HG03175 (cell line): ENCODE results near the gene EPHA2.
"Not testable (repeated sequence)": the region's sequence is repeated elsewhere in the genome, so short reads cannot be mapped to it uniquely, and the experiment has no call there.

ENCODE experiments used
- ATAC-seq: cut with Tn5 transposase; IDR thresholded peaks from one replicate; pipeline ENCODE4 v1.9.1; 2021; ENCODE audit warnings: mild to moderate bottlenecking, moderate library complexity; ENCODE audit not compliant: unreplicated experiment

EPHA2 gene

DNA sequence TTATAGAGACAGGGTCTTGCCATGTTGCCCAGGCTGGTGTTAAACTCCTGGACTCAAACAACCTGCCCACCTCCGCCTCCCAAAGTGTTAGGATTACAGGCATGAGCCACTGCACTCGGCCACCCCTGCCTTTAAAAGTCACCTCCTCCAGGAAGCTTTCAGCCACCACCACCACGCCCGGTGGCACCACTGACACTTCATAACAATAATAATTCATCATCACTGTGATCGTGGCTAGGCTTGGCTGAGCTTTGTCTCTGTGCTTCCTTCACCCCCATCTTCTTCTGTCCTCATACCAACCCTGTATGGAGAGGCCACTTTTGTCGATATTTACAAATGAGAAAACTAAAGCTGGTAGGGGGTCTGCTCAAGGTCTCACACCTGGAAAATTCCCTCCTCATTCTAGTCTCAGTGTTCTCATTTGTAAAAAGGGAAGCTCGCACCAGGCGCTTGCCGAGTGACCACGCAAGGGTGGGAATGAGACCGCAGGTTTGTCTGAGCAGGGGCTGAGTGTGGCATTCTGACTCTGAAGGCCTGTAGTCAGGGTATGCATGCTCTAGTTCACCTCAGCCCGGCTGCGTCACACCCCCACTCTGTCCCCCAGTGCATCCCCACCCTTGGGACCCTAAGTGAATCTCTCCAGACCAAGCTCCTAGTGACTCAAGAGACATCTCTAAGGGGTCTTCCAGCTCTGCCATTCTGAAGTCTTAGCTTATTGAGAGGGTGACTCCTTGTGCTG, 12.9 kb upstream of the EPHA2 start:
- no peak for ATAC-seq

DNA sequence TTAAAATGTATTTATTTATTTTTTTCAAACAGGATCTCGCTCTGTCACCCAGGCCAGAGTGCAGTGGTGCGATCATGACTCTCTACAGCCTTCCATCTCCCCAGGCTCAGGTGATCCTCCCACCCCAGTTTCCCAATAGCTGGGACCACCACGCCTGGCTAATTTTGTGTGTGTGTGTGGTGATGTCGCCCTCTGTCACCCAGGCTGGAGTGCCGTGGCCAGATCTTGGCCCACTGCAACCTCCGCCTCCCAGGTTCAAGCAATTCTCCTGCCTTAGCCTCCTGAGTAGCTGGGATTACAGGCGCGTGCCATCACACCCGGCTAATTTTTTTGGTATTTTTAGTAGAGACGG, 12.3 kb upstream of the EPHA2 start:
- not testable (repeated sequence) for ATAC-seq

DNA sequence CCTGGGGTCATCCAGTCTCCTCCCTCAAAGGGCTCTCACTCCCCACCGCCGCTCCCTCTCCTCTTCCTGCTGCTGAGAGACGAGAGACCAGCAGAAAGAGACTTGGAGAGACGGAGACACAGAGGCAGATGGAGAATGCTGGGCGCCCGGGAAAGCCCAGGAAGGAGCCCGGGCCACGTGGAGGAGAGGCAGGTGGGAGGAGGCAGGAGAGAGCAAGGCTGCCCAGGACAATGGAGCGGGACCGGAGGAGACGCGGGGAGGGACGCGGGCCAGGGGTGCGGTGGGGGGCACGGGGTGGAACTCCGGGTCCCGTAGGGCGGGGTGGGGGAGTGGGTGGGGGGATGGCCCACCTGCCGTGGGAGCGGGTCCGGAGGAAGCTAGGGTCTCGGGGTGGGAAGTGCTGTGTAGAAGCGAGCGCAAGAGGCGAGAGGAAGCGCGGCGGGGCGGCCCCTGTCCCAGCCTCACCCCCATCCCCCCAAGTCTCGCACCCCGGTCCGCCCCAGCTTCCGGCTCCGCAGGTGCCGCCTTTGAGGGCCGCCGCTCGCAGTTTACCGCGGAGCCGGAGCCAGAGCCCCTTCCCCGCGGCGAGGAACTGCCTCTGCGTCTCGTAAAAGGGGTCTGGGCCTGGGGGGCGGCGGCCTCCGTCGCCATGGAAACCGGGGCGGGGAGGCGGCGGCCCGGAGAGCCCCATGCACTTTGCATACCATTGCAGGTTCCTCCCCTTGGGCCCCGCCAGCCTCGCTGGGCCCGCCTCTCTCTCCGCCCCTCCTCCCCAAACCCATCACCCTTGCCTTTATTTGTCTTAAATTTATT, 11.7 kb upstream of the EPHA2 start:
- peak; percentile 65 for ATAC-seq

DNA sequence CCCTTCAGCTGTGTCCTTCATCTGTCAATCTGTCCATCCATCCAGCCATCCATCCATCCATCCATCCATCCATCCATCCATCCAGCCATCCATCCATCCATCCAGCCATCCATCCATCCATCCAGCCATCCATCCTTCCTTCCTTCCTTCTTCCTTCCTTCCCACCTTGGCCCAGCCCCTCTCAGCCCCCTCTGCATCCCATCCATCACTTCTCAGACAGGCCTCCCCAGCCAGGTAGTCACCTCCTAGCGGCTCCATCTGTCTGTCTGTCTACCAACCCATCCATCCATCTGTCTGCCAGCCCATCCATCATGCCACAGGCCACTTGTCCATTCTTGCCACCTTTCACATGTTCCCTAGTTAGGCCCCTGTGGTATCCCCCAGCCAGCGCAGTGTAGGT, 10.2 kb upstream of the EPHA2 start:
- ATAC-seq: no peak

DNA sequence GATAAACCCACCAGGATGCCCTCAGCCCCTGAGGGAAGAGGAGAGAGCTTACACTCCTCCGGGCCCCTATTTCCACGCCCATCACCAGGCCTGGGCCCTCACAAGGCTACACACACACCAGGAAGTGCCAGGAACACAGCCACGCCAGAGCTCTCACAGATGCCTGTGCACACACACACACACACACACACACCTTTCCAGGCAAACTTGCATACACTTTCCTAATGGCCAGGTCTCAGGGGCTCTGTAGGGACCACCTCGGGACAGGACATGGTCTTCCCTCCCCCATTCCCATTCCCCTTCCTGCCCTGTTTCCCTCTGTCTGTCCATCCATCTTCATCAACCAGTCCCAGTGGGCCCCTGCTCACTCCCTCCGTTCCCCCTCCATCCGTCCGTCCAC, 9.7 kb upstream of the EPHA2 start:
- no peak for ATAC-seq

DNA sequence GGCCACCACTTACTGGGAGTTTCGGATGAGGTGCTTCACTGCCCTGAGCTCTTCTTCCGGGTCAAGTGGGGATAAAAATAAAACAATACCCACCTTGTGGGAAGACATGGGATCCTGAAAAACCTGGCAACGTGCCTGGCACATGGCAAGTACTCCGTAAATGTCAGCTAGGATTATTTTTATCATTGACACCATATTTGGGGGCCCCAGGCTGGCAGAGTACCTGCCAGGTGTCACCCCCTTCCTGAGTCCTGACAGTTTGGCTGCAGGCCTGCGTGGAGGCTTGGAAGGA, 9.2 kb upstream of the EPHA2 start:
- ATAC-seq: no peak

DNA sequence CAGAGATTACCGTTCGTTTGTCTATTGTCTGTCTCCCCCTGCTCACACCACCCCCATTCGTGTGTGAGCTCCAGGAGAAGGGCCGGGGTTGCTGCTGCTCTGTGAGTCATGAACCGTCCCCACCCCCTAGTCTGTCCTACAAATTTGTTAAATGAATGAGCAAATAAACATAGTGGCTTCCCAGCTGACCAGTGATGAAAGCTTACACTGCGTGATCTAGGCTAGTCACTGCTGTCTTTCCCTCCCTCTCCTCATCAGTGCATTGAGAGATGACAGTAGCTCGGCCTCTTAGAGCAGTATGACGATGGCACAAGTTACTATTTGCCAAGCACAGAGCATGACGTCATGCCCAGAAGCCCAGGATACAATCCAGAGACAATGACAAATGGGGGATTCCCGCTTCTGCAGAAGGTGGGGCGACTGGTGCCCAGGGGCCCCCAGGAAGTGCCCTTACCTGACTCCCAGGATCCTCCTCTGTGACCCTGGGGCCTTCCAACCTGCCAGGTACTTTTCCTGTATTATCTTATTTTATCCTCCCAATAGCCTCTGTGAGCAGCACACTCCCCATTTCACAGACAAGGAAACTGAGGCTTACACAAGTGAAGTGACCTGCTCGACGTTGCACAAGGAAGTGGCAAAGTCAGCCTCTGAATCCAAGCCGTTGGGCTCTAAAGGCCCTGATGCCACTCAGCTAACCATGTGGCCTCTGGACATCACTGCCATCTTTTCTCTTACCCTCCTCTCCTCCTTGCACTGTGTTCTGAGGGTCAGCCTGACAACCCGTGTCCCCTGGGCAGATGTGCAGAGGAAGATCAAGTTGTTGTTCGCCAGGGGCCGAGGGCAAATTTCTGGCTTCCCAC, 8.6 kb upstream of the EPHA2 start:
- ATAC-seq: no peak

DNA sequence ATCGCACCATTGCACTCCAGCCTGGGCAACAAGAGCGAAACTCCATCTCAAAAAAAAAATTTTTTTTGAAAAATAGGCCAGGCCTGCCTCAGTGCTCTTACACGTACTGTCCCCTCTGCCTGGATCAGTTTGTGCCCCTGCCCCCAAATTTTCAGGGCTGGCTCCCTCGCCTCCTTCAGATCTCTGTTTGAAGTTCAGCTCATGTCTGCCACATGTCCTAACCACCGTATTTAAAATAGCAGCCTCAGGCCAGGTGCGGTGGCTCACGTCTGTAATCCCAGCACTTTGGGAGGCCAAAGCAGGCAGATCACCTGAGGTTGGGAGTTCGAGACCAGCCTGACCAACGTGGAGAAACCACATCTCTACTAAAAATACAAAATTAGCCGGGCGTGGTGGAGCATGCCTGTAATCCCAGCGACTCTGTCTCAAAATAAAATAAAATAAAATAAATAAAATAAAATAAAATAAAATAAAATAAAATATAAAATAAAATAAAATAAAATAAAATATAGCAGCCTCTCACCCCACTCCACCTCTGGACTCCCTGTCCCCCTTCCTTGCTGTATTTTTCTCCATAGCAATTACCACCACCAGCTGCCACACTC, 7.8 kb upstream of the EPHA2 start:
- not testable (repeated sequence) for ATAC-seq

DNA sequence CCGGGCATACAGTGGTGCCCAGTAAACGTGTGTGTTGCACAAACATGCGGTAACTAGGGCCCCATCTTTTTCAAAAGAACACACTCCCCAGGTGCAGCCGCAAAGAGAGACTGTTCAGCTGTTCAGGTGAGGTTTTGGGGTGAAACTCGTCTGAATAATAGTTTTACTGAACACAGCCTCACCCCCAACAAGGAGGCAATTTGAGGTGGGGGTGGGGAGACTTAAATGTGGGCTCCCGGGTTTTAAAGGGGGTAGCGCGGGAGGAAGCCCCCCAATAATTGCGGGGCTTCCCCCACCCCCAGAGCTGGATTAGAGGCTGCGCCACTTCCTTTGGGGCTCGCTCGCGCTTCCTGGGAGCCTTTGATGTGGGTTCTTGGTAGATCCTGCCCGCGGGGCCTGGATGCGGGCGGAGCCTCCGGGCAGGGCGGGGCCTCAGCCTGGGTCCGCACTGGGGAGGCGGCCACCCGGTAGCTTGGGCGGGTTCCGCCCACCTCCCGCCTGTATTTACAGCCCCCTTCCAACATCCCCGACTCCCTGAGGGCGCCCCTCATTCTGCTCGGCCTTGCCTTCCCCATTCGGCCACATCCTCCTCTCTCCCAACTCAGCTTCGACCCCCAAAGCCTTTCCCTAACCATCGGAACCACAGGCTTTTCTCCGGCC, 6.4 kb upstream of the EPHA2 start:
- ATAC-seq: no peak

DNA sequence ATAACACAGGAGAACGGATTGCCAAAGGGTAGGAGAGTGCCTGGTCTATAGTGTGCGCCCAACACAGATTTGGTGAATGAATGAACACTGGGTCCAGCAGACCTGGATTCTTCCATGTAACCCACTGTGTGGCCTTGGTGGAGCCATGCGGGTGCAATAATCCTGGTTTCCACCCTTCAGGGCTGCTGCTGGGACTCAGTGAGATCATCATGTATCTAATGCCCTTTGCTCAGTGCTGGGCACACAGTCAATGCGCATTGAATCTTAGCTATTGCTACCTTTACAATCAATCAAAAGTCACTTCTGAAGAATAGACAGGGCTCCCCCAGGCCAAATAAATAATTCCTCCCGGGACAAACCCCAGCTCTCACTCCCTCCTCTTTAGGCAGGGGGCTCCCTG, 5.8 kb upstream of the EPHA2 start:
- ATAC-seq: no peak

DNA sequence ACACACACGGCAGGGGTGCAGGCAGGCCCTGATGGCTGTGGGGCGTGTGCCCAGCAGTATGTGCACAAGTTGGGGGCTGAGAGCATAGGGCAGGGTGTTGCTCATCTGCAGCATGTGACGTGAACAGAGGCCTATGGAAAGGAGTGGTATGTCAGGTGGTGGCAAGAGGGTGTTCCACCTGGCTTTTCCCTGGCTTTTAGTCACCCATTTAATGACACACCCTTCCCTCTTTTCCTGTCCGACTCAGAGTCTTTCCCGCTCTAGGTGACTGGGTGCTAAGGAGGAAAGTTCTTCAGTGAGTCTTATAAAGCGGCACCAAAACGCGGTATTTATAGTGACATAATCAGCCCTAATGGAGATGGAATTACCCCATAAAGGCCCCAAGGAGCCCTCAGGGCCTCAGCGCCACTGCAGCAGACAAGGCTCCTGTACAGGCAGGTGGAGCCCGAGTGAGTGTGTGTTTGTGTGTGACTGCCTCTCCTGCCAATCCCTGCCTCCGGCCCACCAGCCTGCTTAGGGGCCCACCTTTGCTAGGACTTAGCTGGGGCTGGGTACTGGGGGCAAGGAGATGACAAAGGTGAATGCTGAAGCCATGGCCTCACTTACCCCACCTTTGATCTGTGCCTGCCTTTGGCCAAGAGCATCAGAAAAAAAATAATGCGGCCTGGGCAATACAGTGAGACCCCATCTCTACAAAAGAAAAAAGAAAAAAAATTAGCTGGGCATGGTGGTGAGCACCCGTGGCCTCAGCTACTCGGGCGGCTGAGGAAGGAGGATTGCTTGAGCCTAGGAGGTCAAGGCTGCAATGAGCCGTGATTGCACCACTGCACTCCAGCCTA, 3.3 kb upstream of the EPHA2 start:
- no peak for ATAC-seq

DNA sequence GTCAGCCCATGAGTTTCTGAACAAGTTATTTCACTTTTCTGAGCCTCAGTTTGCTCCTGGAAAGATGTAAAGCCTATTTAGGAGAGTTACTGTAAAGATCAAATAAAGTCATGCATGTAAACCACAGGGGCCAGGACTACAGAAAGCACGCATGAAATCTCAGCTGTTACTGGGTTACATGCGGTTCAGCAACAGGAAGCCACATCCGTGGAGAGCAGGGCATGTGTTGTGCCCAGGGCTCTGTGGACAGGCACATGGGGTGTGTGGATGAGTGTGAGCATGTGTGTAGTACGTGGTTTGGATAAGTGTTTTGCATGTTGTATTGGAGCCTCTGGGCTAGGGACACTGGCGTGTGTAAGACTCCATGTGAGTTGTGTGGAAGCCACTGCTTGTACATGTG, 2.2 kb upstream of the EPHA2 start:
- ATAC-seq: no peak

DNA sequence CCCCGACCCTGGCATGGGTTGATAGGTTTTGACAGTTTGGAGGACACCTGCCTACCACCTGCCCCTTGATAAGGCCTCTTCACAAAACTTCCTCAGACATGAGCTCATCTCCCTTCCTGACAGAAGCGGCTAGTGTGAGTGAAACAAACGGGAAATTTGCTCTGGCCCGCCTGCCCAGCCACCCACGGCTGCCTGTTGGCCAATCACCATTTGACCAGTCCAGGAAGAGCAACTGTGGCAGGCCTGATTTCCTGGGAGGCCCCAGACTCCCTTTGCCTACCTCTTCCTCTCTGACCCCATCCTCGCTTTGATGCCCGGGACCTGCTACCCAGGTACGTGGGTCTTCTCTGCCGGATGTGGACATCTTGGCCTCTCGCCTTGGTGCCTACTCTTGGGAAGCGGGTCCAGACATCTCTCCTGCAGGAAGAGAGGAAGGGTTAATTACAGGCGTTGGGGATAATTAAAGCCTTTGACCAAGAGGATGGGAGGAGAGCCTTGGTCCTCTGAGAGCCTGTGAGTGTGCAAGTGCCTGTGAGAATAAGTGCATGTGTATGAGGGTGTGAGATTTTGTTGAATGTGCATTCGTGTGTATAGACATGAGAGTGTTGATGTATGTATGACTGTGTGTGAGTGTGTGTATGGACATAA, 1.1 kb upstream of the EPHA2 start:
- no peak for ATAC-seq

DNA sequence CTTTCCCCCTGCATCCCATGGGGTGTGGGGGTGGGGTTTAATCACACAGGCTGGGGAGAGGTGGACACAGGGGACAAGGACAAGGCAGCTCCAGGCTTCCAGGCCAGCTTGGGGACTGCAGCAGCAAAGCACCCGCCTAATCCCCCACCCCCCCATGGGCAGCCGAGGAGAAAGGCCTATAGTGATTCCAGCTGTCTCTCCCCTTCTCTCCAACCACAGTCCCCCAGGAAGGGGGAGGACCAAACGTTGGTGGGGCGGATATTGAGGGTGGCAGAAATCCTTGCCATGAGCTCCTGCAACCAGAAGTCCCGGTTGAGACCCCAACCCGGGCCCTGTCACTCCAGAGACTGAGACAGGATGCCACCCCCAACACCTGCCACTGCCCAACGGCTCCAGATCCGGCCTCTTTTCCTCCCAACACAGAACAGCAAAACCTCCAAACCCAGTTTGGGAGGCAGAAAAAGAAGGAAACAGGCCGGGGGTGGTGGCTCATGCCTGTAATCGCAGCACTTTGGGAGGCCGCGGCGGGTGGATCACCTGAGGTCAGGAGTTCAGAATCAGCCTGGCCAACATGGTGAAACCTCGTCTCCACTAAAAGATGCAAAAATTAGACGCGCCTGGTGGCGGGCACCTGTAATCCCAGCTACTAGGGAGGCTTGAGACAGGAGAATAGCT, 1.7 kb downstream of the EPHA2 start:
- ATAC-seq: no peak

DNA sequence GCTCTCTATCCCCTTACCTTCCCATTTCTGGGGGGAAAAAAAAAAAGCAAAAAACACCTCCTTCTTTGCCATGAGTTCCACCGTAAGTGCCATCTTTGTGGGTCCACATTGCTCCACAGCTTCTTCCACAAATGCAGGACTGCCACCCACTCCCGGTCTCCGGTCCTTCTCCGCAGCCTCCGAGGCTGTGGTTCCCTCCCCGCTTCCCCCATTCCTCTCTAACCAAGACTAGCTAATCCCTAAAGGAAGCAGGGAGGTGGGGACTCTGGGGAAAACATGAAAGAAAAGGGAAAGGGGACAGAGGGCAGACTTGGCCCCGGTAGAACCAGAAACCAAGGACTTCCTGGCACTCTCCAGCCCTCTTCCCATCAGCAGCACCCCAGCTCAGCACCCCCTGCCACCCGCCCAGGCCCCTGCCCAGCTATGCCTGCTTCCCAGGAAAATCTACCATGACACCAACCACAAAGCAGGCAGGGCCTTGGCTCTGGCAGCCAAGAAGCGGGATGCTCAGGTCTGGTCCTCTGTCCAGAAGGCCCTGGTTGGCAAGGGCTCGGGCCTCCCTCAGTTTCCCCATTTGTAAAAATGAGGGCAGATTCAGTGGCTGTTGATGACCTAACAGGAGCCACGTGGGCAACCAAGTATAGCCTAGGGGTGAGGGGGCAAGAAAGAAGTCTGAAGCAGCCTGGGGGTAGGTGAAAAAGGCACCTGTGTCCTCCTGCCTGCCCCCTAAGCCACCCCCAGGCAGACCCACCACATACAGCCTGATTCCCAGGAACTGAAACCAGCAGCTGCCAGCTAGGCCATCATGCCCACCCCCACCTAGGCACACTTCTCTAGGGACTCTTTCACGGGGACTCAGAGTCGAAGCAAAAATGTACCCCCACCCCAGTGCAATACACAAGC, 2.5 kb downstream of the EPHA2 start:
- ATAC-seq: no peak

DNA sequence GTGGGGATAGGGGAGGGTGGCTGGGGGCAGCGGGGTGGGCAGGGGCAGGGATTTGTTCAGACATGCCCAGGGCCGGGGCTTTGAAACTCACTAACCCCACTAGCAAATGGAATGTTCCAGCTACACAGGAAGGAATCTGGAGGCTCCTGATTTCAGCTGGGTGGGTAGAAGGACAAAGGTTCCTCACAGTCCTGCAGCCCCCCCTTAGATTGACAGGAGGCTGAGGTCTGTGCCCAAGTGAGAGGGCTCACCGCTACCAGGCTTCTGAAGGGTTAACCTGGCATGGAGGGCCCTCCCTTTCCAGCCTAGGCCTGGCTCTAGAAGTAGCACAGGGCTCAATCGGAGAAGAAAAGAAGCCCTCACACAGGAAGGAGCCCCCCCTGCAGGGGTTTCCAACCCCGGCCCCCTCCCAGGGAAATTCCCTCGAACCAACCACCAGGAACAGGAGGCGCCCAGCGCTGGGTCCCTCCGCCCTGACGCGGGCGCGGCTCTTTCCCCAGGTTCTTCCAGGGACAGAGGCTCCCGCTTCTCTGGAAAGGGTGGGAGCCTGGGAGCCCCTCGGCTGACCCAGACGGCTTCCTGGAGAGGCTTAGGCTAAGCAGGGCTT, 3.3 kb downstream of the EPHA2 start:
- no peak for ATAC-seq

DNA sequence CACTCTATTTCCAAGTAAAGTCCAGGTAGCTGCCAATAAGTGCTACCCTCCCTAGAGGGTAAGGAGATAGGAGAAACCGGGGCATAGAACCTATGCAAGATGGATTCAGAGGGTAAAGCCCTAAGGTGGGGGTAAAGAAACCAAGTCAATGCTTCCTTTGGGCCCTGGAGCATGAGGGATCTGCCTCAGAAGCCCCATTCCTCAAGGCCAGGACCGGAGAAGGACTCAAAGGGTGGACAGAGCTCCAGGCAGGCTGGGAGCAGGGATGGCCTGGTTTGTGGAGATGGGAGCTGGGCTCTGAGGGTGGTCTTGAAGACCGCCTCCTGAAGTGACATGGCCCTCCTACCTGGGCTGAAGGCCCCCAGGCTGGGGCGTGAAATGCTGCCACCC, 3.9 kb downstream of the EPHA2 start:
- ATAC-seq: no peak
